GM19372 (cell line): Measurements from ENCODE around the gene STRBP.
"Not testable (repeated sequence)": the region's sequence is repeated elsewhere in the genome, so short reads cannot be mapped to it uniquely, and the experiment has no call there.

Experiments
- ATAC-seq: cut with Tn5 transposase; IDR thresholded peaks from one replicate; pipeline ENCODE4 v1.9.1; 2021; ENCODE audit warnings: mild to moderate bottlenecking, low read depth, moderate library complexity; ENCODE audit not compliant: unreplicated experiment

The STRBP gene

GRCh38 chr9:123283455-123283854 is 15.1 kb upstream of the STRBP start:
- no peak for ATAC-seq

- ATAC-seq: no peak
These were observed 14.6 kb upstream of the STRBP start for GRCh38 chr9:123283048-123283408.

GRCh38 chr9:123282362-123283047 is 14.1 kb upstream of the STRBP start:
- ATAC-seq: no peak

- ATAC-seq: no peak
These were observed 13.4 kb upstream of the STRBP start for GRCh38 chr9:123281659-123282350.

GRCh38 chr9:123278879-123279493 is 10.6 kb upstream of the STRBP start:
- ATAC-seq: not testable (repeated sequence)

GRCh38 chr9:123278361-123278760 is 10.0 kb upstream of the STRBP start:
- ATAC-seq: no peak

- ATAC-seq: no peak
These were observed 8.2 kb upstream of the STRBP start for GRCh38 chr9:123276551-123276950.

GRCh38 chr9:123271133-123271532 is 2.7 kb upstream of the STRBP start:
- ATAC-seq: not testable (repeated sequence)

GRCh38 chr9:123269281-123269680 is 895 bp upstream of the STRBP start:
- no peak for ATAC-seq

GRCh38 chr9:123268199-123268464 is 254 bp downstream of the STRBP start:
- ATAC-seq: peak; percentile 3

- ATAC-seq: no peak
These were observed 746 bp downstream of the STRBP start for GRCh38 chr9:123267481-123268198.

- ATAC-seq: no peak
These were observed 1.6 kb downstream of the STRBP start for GRCh38 chr9:123266655-123267399.

GRCh38 chr9:123265833-123266232 is 2.6 kb downstream of the STRBP start:
- ATAC-seq: no peak

GRCh38 chr9:123263227-123263626 is 5.2 kb downstream of the STRBP start:
- no peak for ATAC-seq

- ATAC-seq: no peak
These were observed 6.0 kb downstream of the STRBP start for GRCh38 chr9:123262338-123262737.

GRCh38 chr9:123261006-123261677 is 7.2 kb downstream of the STRBP start:
- ATAC-seq: no peak

- ATAC-seq: no peak
These were observed 8.0 kb downstream of the STRBP start for GRCh38 chr9:123260340-123260739.

- no peak for ATAC-seq
These were observed 11.1 kb downstream of the STRBP start for GRCh38 chr9:123257276-123257675.

- no peak for ATAC-seq
These were observed 12.7 kb downstream of the STRBP start for GRCh38 chr9:123255718-123256117.

- ATAC-seq: no peak
These were observed 15.2 kb downstream of the STRBP start for GRCh38 chr9:123253204-123253603.
